Subcutaneous abdominal adipose tissue (tissue), 5 donors: ENCODE data around the gene TPH1.

Experiments used
- H3K27ac ChIP-seq: one replicate; pipeline ENCODE4 v1.7.0; 2013; ENCODE audit warnings: low read depth, mild to moderate bottlenecking, inconsistent platforms, low read length, moderate library complexity
- H3K27me3 ChIP-seq, 5 donors: one replicate each; pipeline ENCODE4 v1.7.0; 2013; ENCODE audit warnings: low read length in 5 of 5, inconsistent platforms in 1 of 5; ENCODE audit not compliant: control insufficient read depth in 5 of 5, insufficient read depth in 4 of 5
- H3K36me3 ChIP-seq, 5 donors: one replicate each; pipeline ENCODE4 v1.7.0; 2013; ENCODE audit warnings: low read length in 5 of 5; ENCODE audit not compliant: control insufficient read depth in 5 of 5, insufficient read depth in 5 of 5
- H3K4me1 ChIP-seq, 5 donors: one replicate each; pipeline ENCODE4 v1.7.0; 2013; ENCODE audit warnings: low read length in 5 of 5, mild to moderate bottlenecking in 3 of 5, moderate library complexity in 1 of 5; ENCODE audit not compliant: control insufficient read depth in 5 of 5, insufficient read depth in 5 of 5
- H3K4me3 ChIP-seq, 5 donors: one replicate each; pipeline ENCODE4 v1.7.0; 2013; ENCODE audit warnings: low read length in 5 of 5, low read depth in 1 of 5
- H3K9ac ChIP-seq, 5 donors: one replicate each; pipeline ENCODE4 v1.7.0; 2013; ENCODE audit warnings: low read length in 5 of 5, mild to moderate bottlenecking in 4 of 5, moderate library complexity in 3 of 5
- H3K9me3 ChIP-seq, 5 donors: one replicate each; pipeline ENCODE4 v1.7.0; 2013; ENCODE audit warnings: low read length in 5 of 5; ENCODE audit not compliant: control insufficient read depth in 5 of 5
- donor health status: healthy.
- donor health status: healthy.
- donor health status: healthy.
- donor health status: healthy.
- donor health status: healthy.

TPH1 gene

DNA sequence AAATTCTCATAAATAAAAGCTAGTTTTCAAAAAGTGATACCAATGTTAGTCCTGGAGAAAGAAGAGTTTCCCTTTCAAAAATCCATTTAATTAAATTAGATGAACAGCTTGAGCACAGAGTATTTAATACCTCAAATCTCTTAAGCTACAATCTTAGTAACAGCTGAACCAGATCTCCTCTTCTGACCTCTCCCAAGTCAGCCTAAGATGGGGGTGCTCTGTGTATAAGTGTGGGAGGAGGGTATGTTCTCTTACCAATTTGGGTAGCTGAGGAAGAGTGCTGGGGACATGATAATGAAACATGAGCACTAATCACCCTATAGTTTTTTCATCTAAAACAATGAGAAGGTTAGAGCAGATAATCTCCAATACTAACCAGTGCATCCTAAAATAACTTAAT, 9.6 kb downstream of the TPH1 start:
- no peaks in the 10 kb centered on the region for H3K27me3 ChIP-seq
- H3K9me3 ChIP-seq: no peaks in the 10 kb centered on the region
- H3K4me3 ChIP-seq: no peak overlapping the region
- H3K27ac ChIP-seq: no peak overlapping the region
- H3K9ac ChIP-seq: no peak overlapping the region
- H3K36me3 ChIP-seq: no peaks in the 10 kb centered on the region
- H3K4me1 ChIP-seq: no peaks in the 10 kb centered on the region

GRCh38 chr11:18027475-18027874, 18.6 kb downstream of the TPH1 start:
- no peak overlapping the region for H3K27ac ChIP-seq
- no peak overlapping the region for H3K4me3 ChIP-seq
- no peaks in the 10 kb centered on the region for H3K4me1 ChIP-seq
- H3K9ac ChIP-seq: no peak overlapping the region
- no peaks in the 10 kb centered on the region for H3K9me3 ChIP-seq
- H3K36me3 ChIP-seq: no peaks in the 10 kb centered on the region
- no peaks in the 10 kb centered on the region for H3K27me3 ChIP-seq

DNA sequence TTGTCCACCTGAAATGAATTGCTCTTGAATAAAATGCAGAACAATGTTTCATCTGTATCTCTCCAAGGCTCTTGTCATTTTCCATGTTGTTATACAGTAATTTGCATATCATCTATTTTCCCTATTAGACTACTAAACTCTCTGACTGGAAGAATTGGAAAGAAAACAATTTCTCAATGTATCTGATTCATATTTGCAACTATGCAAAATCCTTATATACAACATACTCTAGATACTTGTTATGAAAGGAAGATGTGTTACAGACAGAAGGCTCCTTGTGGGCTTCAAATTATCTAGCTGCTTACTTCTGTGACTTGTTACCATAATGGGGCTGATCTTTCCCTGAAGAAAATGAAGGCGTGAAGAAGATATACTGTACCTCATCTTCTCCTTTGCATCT, 23.6 kb downstream of the TPH1 start:
- Histone ChIP-seq H3K27me3 (no peaks in the 10 kb centered on the region), H3K4me1 (no peaks in the 10 kb centered on the region), H3K36me3 (no peaks in the 10 kb centered on the region), H3K9ac (no peak overlapping the region), H3K27ac (no peak overlapping the region), H3K9me3 (no peaks in the 10 kb centered on the region), H3K4me3 (no peak overlapping the region)

GRCh38 chr11:18019650-18020049, 26.4 kb downstream of the TPH1 start:
- no peaks in the 10 kb centered on the region for H3K36me3 ChIP-seq
- no peak overlapping the region for H3K9ac ChIP-seq
- no peaks in the 10 kb centered on the region for H3K27me3 ChIP-seq
- H3K4me1 ChIP-seq: no peaks in the 10 kb centered on the region
- no peak overlapping the region for H3K27ac ChIP-seq
- no peak overlapping the region for H3K4me3 ChIP-seq
- H3K9me3 ChIP-seq: no peaks in the 10 kb centered on the region

DNA sequence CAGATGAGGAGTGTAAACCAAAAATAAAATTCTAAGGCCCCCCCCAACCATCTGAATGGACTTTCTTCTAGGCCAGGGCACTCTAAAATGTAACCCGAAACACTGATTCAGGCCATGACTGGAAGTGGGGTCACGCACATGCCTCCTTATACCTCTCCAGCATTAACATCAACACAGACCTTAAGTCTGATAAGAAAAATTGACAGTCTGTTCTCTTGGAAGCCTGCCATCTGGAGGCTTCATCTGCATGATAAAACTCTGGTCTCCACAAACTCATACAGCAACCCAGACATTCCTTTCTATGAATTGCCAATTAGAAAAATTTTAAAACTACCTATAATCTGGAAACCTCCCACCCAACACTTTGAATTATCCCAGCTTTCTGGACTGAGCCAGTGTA, 29.3 kb downstream of the TPH1 start:
- H3K27me3 ChIP-seq: no peaks in the 10 kb centered on the region
- no peak overlapping the region for H3K27ac ChIP-seq
- no peaks in the 10 kb centered on the region for H3K36me3 ChIP-seq
- no peak overlapping the region for H3K4me3 ChIP-seq
- H3K9me3 ChIP-seq: no peaks in the 10 kb centered on the region
- H3K9ac ChIP-seq: no peak overlapping the region
- peaks cover 0 to 19% (median 15%) of the 10 kb centered on the region in 5 donors for H3K4me1 ChIP-seq

DNA sequence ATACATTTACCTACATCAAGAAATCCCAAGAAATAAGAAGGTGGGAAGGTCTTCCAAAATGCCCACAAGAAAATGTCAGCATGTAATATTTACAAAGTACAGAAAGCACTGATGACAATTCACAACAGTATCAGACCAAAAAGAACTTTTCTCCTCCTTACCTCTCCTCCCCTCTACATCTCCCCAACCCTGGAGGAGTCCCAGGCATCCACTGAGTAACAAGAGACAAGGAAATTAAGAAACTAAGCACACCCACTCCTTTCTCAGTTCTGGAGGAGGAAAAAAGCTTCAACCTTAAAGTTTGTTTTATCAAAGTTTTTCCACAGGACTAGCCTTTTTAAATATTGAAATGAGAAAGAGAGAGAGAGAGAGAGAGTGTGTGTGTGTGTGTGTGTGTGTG, 31.2 kb downstream of the TPH1 start:
- no peak overlapping the region for H3K4me3 ChIP-seq
- no peaks in the 10 kb centered on the region for H3K36me3 ChIP-seq
- H3K4me1 ChIP-seq: peaks cover 0 to 19% (median 15%) of the 10 kb centered on the region in 5 donors
- no peaks in the 10 kb centered on the region for H3K27me3 ChIP-seq
- no peak overlapping the region for H3K9ac ChIP-seq
- H3K9me3 ChIP-seq: peaks cover 0 to 3% (median 0%) of the 10 kb centered on the region in 5 donors
- no peak overlapping the region for H3K27ac ChIP-seq

GRCh38 chr11:18013790-18014507, 32.1 kb downstream of the TPH1 start:
- peaks cover 0 to 3% (median 0%) of the 10 kb centered on the region in 5 donors for H3K9me3 ChIP-seq
- H3K36me3 ChIP-seq: no peaks in the 10 kb centered on the region
- peak overlapping the region; percentile 77 to 95 (median 90) for H3K4me3 ChIP-seq
- peaks cover 0 to 19% (median 15%) of the 10 kb centered on the region in 5 donors for H3K4me1 ChIP-seq
- no peaks in the 10 kb centered on the region for H3K27me3 ChIP-seq
- peak overlapping the region; percentile 54 for H3K27ac ChIP-seq
- H3K9ac ChIP-seq: peak overlapping the region; percentile 43 to 87 (median 77)

GRCh38 chr11:18012906-18013781, 32.9 kb downstream of the TPH1 start, which contains the start of gene SERGEF:
TSS of gene SERGEF (minus strand) at chr11:18013047. CDS start at chr11:18013010, 37 bp downstream.
- Histone ChIP-seq H3K36me3 (no peaks in the 10 kb centered on the region), H3K27ac (peak within 1 kb of the TSS; percentile 54), H3K27me3 (no peaks in the 10 kb centered on the region), H3K4me1 (peaks cover 0 to 19% (median 15%) of the 10 kb centered on the region in 5 donors), H3K9me3 (peaks cover 0 to 3% (median 0%) of the 10 kb centered on the region in 5 donors), H3K4me3 (peak within 1 kb of the TSS; percentile 89 to 95 (median 90)), H3K9ac (peak within 1 kb of the TSS; percentile 43 to 87 (median 77))

DNA sequence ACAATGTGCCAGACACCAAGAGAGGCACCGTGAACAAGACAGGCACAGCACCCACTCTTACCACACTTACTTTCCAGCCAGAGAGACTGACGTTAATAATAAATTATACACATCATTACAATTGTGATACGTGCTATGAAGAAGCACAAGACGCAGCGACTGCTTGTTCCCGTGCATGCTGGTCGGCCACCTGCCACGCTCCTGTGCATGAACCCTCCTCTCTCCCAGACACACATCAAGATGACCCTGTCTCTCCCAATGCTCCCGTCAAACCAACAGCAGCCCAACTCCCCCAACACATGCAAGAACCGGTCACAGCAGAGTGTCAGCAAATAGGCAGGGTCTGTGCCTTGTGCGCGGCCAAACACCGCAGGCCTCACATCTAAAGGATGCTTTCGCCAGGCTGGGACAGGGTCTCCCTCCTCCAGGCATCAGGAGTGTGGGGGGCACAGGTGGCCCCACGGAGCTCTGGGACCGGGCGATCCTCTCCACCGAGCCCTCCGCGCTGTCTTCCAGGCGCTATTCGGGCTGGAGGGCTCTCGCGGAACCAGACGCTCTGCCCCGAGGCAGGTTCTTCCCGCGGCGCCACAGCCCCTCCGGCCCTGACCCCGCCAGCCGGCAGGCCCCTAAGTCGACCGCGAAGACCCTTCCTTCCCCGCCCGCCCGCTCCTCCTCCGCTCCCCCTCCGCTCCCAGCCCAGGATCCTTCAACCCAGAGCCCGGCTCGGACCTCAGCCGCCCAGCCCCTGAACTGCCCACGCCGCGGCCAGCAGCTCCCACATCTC, 33.8 kb downstream of the TPH1 start:
- peak overlapping the region; percentile 1 to 83 (median 77) for H3K9ac ChIP-seq
- no peaks in the 10 kb centered on the region for H3K27me3 ChIP-seq
- H3K36me3 ChIP-seq: peaks cover 0 to 3% (median 0%) of the 10 kb centered on the region in 5 donors
- peaks cover 0 to 19% (median 15%) of the 10 kb centered on the region in 5 donors for H3K4me1 ChIP-seq
- peak overlapping the region; percentile 48 for H3K27ac ChIP-seq
- H3K9me3 ChIP-seq: peaks cover 0 to 3% (median 0%) of the 10 kb centered on the region in 5 donors
- peak overlapping the region; percentile 79 to 95 (median 90) for H3K4me3 ChIP-seq
